ENCODE results near the gene GLS. TPM values are rescaled to one million over a fixed set of nuclear protein-coding genes. Genes with fewer than 3 reads are reported as not detected.
"Not testable (repeated sequence)": the region's sequence is repeated elsewhere in the genome, so short reads cannot be mapped to it uniquely, and the experiment has no call there.

GLS gene
- total RNA-seq, 1 experiment from 2014 or later, result 116 TPM

GRCh38 chr2:190929919-190930318 lies 49.3 kb downstream of the GLS start:
- DNase-seq (ENCODE audit: low read depth), result no peak

- DNase-seq (ENCODE audit: low read depth), result no peak
These were observed 49.8 kb downstream of the GLS start for GRCh38 chr2:190930411-190930810.

- no peak for DNase-seq (ENCODE audit: low read depth)
These were observed 51.9 kb downstream of the GLS start for GRCh38 chr2:190932514-190932913.

- no peak for DNase-seq (ENCODE audit: low read depth)
These were observed 52.7 kb downstream of the GLS start for GRCh38 chr2:190933361-190933760.

- no peak for DNase-seq (ENCODE audit: low read depth)
These were observed 54.4 kb downstream of the GLS start for GRCh38 chr2:190935054-190935453.

- DNase-seq (ENCODE audit: low read depth), result no peak
These were observed 58.2 kb downstream of the GLS start for GRCh38 chr2:190938771-190939335.

- no peak for DNase-seq (ENCODE audit: low read depth)
These were observed 59.8 kb downstream of the GLS start for GRCh38 chr2:190940454-190940853.

GRCh38 chr2:190941571-190941970 lies 61.0 kb downstream of the GLS start:
- DNase-seq (ENCODE audit: low read depth), result no peak

GRCh38 chr2:190942697-190943096 lies 62.1 kb downstream of the GLS start:
- DNase-seq (ENCODE audit: low read depth), result no peak

GRCh38 chr2:190943706-190944105 lies 63.1 kb downstream of the GLS start:
- DNase-seq (ENCODE audit: low read depth), result no peak

- DNase-seq (ENCODE audit: low read depth), result no peak
These were observed 66.5 kb downstream of the GLS start for GRCh38 chr2:190947141-190947540.

- peak; percentile 68 for DNase-seq (ENCODE audit: low read depth)
These were observed 67.2 kb downstream of the GLS start for GRCh38 chr2:190947711-190948251.

GRCh38 chr2:190948671-190949070 lies 68.0 kb downstream of the GLS start:
- peak; percentile 73 for DNase-seq (ENCODE audit: low read depth)

- no peak for DNase-seq (ENCODE audit: low read depth)
These were observed 70.0 kb downstream of the GLS start for GRCh38 chr2:190950566-190950991.

GRCh38 chr2:190953257-190953656 lies 72.6 kb downstream of the GLS start:
- no peak for DNase-seq (ENCODE audit: low read depth)

GRCh38 chr2:190959911-190960788 lies 79.5 kb downstream of the GLS start:
- DNase-seq (ENCODE audit: low read depth), result no peak

GRCh38 chr2:190961117-190961516 lies 80.5 kb downstream of the GLS start:
- not testable (repeated sequence) for DNase-seq (ENCODE audit: low read depth)

GRCh38 chr2:190961918-190962487 lies 81.4 kb downstream of the GLS start:
- DNase-seq (ENCODE audit: low read depth), result no peak

- DNase-seq (ENCODE audit: low read depth), result no peak
These were observed 82.5 kb downstream of the GLS start for GRCh38 chr2:190963088-190963487.

- DNase-seq (ENCODE audit: low read depth), result no peak
These were observed 83.7 kb downstream of the GLS start for GRCh38 chr2:190964170-190964795.

GRCh38 chr2:190965580-190966222 lies 85.1 kb downstream of the GLS start:
- DNase-seq (ENCODE audit: low read depth), result no peak

Data from HT1080 (cell line).